ENCODE data around the gene RNPS1. TPM values are rescaled to one million over a fixed set of nuclear protein-coding genes. Genes with fewer than 3 reads are reported as not detected.

Gene RNPS1
- total RNA-seq, 3 donors from 2014 or later, result 412 to 481 (median 413) TPM

DNA sequence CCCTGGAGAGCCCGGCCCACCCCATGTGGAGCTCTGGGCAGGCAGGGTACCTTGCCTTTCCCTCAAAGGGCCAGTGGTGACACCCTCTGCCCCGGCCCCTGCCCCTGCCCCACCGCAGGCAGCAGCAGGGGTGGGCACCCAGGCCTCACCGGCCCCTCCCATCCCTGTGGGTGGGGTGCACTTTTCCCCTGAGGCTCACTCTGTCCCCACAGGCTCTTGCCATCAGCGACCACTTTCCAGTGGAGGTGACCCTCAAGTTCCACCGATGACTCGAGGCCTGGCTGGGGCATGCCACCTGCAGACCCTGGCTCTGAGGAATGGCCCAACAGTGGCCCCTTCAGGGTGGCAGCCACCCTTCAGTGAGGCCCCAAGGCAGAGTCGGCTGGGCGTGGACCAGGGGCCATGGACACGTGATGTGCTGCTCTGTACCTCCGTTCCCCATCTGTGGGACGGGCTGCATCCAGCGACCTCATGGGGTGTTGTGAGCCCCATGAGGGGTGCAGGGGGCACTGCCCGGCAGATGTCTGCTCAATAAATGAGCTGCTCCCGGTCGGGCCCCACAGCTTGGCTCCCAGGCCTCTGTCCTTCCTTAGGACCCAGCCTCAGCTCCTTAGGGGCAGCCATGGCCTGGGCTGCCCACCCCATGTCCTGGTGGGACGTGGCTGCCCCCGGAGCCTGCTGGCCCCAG is 29.6 kb downstream of the RNPS1 start:
- no peaks in the 10 kb centered on the region for H3K27me3 Mint-ChIP-seq (ENCODE audit: low read depth)

GRCh38 chr16:2237493-2238149 is 30.3 kb downstream of the RNPS1 start:
- DNase-seq (no peak), ATAC-seq (no peak)
- H3K36me3 Mint-ChIP-seq (ENCODE audit: insufficient read depth), result peaks cover 13% of the 10 kb centered on the region
- H3K4me3 Mint-ChIP-seq, result no peak overlapping the region
- H3K9me3 Mint-ChIP-seq, result no peaks in the 10 kb centered on the region
- H3K4me1 Mint-ChIP-seq (ENCODE audit: low read depth), result no peaks in the 10 kb centered on the region
- H3K27me3 Mint-ChIP-seq (ENCODE audit: low read depth), result no peaks in the 10 kb centered on the region

More for the DNA sequence above, 29.6 kb downstream of the RNPS1 start:
- ATAC-seq (no peak), DNase-seq (no peak)
- H3K4me1 Mint-ChIP-seq (ENCODE audit: low read depth), result no peaks in the 10 kb centered on the region
- H3K4me3 Mint-ChIP-seq, result no peak overlapping the region
- no peaks in the 10 kb centered on the region for H3K9me3 Mint-ChIP-seq
- peaks cover 13% of the 10 kb centered on the region for H3K36me3 Mint-ChIP-seq (ENCODE audit: insufficient read depth)

- Mint-ChIP-seq H3K27me3 (ENCODE audit: low read depth) (no peaks in the 10 kb centered on the region), H3K4me1 (ENCODE audit: low read depth) (no peaks in the 10 kb centered on the region), H3K9me3 (no peaks in the 10 kb centered on the region), H3K36me3 (ENCODE audit: insufficient read depth) (peaks cover 11% of the 10 kb centered on the region), H3K4me3 (no peak overlapping the region)
- DNase-seq (no peak), ATAC-seq (no peak)
Measured at GRCh38 chr16:2237102-2237482, 30.8 kb downstream of the RNPS1 start.

DNA sequence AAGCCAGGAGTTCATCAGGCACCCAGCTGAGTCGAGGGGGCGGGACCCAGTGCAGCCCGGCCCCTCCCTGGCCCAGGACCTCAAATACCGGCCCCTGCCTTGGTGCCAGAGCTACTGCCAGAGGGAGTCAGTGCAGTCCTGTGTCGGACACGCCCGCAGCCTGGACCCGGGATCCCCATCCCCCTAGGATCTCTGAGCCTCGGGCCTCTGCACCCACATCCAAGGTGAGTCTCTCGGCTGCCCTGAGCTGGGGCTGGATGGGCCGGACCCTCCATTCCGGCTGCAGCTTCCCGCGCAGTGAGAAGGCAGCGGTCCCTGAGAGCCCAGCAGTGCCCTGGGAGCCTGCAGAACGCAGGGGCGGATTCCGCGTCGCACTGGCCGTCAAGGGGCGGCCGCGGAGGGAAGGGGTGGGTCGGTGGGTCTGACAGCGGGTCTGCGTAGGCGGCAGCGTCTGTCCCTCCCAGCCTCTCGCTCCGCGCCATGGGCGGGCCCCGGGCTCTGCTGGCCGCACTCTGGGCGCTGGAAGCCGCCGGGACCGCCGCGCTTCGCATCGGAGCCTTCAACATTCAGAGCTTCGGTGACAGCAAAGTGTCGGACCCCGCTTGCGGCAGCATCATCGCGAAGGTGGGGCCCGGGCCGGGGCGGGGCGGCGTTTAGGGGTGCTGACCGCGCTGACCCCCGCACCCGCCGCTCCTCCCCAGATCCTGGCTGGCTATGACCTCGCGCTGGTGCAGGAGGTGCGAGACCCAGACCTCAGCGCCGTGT is 31.4 kb downstream of the RNPS1 start, which contains the start of gene DNASE1L2:
TSS of gene DNASE1L2 (plus strand) at position 108 of the 765 bp plus-strand sequence. CDS start at position 481, 373 bp downstream.
- no peak within 1 kb of the TSS for H3K4me3 Mint-ChIP-seq
- H3K36me3 Mint-ChIP-seq (ENCODE audit: insufficient read depth), result peaks cover 14% of the 10 kb centered on the region
- no peaks in the 10 kb centered on the region for H3K4me1 Mint-ChIP-seq (ENCODE audit: low read depth)
- no peaks in the 10 kb centered on the region for H3K27me3 Mint-ChIP-seq (ENCODE audit: low read depth)
- peak in 1 of 2 donors; percentile 23 for ATAC-seq
- no peaks in the 10 kb centered on the region for H3K9me3 Mint-ChIP-seq
- no peak for DNase-seq

DNA sequence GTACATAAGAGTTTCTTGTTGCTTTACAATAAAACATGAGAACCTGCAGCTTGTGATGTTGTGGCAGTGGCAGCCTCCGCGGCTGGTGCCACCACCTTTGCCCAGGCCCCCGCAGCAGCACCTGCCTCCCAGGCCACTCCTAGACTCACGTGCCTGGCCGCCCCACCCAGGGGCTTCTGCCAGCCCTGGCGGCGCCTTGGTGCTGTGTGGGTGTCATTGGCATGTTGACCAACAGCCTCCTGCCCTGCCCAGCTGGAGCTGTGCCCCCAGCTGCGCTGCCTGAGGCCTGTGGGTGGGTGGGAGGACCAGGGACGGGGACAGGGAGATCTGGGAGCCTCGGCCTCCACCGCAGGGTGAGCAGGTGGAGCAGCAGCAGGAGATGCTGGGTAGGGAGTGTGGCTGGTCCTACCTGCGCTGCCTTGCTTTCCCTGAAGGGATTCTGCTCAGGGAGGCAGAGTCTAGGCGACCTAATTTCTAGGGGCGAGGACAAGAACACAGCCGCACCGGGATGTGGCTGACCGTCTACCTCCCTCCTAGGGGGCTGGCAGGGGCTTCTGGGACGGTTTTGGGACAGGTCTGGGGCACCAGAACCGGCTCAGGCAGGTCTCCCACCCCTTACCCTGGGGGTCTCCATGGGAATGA is 32.1 kb downstream of the RNPS1 start:
- ATAC-seq (peak; percentile 8 to 13), DNase-seq (no peak)
- H3K27me3 Mint-ChIP-seq (ENCODE audit: low read depth), result no peaks in the 10 kb centered on the region
- H3K4me1 Mint-ChIP-seq (ENCODE audit: low read depth), result no peaks in the 10 kb centered on the region
- peaks cover 14% of the 10 kb centered on the region for H3K36me3 Mint-ChIP-seq (ENCODE audit: insufficient read depth)
- no peaks in the 10 kb centered on the region for H3K9me3 Mint-ChIP-seq
- no peak overlapping the region for H3K4me3 Mint-ChIP-seq

GRCh38 chr16:2235234-2235651 is 32.7 kb downstream of the RNPS1 start:
- H3K4me3 Mint-ChIP-seq, result no peak overlapping the region
- H3K4me1 Mint-ChIP-seq (ENCODE audit: low read depth), result no peaks in the 10 kb centered on the region
- no peaks in the 10 kb centered on the region for H3K9me3 Mint-ChIP-seq
- H3K36me3 Mint-ChIP-seq (ENCODE audit: insufficient read depth), result peaks cover 14% of the 10 kb centered on the region
- H3K27me3 Mint-ChIP-seq (ENCODE audit: low read depth), result no peaks in the 10 kb centered on the region
- DNase-seq (no peak), ATAC-seq (no peak)

GRCh38 chr16:2234813-2235170 is 33.1 kb downstream of the RNPS1 start:
- Mint-ChIP-seq H3K4me1 (ENCODE audit: low read depth) (no peaks in the 10 kb centered on the region), H3K36me3 (ENCODE audit: insufficient read depth) (peaks cover 19% of the 10 kb centered on the region), H3K9me3 (no peaks in the 10 kb centered on the region), H3K27me3 (ENCODE audit: low read depth) (no peaks in the 10 kb centered on the region), H3K4me3 (no peak overlapping the region)
- DNase-seq (no peak), ATAC-seq (no peak)

GRCh38 chr16:2233872-2234812 is 33.8 kb downstream of the RNPS1 start:
- Mint-ChIP-seq H3K4me1 (ENCODE audit: low read depth) (no peaks in the 10 kb centered on the region), H3K4me3 (no peak overlapping the region), H3K36me3 (ENCODE audit: insufficient read depth) (peaks cover 23% of the 10 kb centered on the region), H3K27me3 (ENCODE audit: low read depth) (no peaks in the 10 kb centered on the region), H3K9me3 (no peaks in the 10 kb centered on the region)
- DNase-seq (no peak), ATAC-seq (no peak)

DNA sequence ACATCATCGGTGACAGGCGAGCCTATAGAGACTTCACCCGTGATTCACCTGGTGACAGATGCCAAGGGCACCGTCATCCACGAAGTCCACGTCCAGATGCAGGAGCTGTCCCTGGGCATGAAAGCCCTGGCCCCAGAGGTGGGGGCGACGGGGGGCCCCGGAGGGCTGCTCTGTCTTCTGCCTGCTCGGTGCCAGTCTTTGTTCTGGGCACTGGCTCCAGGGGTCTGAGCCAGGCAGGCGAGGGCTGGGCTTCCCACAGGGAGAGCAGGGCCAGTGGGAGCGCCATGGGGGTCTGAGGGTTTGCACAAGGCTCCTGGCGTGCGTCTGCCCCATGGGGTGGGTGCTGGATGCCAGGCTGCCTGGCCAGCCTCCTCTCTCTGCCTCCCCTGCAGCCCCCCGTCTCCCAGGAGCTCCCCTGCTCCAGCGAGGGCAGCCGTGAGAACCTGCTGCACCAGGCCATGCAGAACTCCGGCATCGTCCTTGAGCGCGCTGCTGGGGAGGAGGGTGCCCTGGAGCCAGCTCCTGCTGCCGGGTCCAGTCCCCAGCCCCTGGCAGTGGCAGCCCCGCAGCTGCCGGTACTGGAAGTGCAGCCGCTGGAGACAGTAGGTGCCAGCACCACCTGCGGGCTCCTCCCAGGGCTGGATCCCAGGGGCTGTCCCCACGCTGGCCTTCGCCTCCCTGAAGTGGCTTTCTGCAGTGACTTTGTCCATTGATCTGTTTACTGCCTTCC is 34.7 kb downstream of the RNPS1 start:
- ATAC-seq, result no peak
- no peaks in the 10 kb centered on the region for H3K9me3 Mint-ChIP-seq

DNA sequence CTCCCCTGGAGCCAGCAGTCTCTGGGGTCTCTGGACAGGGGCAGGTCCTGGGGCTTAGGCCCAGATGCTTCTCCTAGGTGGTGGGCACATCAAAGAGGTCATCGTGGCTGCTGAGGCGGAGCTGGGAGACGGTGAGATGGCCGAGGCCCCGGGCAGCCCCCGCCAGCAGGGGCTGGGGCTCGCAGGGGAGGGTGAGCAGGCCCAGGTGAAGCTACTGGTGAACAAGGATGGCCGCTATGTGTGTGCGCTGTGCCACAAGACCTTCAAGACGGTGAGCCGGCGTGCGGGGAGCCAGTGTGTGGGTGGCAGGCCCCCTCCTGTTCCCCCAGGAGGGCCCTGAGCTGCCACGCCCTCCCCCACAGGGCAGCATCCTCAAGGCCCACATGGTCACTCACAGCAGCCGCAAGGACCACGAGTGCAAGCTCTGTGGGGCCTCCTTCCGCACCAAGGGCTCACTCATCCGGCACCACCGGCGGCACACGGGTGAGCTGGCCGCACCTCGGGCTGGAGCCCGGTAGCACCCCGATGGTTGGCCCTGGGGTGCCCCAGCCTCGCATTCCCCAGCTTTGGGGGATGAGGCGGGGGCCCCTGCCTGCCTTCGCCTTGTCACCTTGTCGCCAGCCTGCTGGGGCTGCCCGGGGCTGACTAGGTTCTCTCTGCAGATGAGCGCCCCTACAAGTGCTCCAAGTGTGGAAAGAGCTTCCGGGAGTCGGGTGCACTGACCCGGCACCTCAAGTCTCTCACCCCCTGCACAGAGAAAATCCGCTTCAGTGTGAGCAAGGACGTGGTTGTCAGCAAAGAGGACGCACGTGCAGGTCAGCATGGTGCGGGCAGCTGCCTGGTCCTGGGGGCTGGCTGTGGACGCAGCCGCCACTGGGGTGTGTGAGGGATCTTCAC is 35.6 kb downstream of the RNPS1 start:
- no peak for ATAC-seq
- H3K4me3 Mint-ChIP-seq, result no peak overlapping the region

More for the DNA sequence above, 34.7 kb downstream of the RNPS1 start:
- no peak overlapping the region for H3K4me3 Mint-ChIP-seq
- peaks cover 23% of the 10 kb centered on the region for H3K36me3 Mint-ChIP-seq (ENCODE audit: insufficient read depth)
- H3K27me3 Mint-ChIP-seq (ENCODE audit: low read depth), result no peaks in the 10 kb centered on the region
- DNase-seq, result no peak
- no peaks in the 10 kb centered on the region for H3K4me1 Mint-ChIP-seq (ENCODE audit: low read depth)

GRCh38 chr16:2231016-2231931 is 36.7 kb downstream of the RNPS1 start:
- Mint-ChIP-seq H3K4me1 (ENCODE audit: low read depth) (peaks cover 2% of the 10 kb centered on the region), H3K4me3 (no peak overlapping the region), H3K27me3 (ENCODE audit: low read depth) (no peaks in the 10 kb centered on the region), H3K9me3 (no peaks in the 10 kb centered on the region), H3K36me3 (ENCODE audit: insufficient read depth) (peaks cover 27% of the 10 kb centered on the region)
- DNase-seq (no peak), ATAC-seq (no peak)

More for the DNA sequence above, 35.6 kb downstream of the RNPS1 start:
- no peaks in the 10 kb centered on the region for H3K9me3 Mint-ChIP-seq
- peaks cover 25% of the 10 kb centered on the region for H3K36me3 Mint-ChIP-seq (ENCODE audit: insufficient read depth)
- H3K4me1 Mint-ChIP-seq (ENCODE audit: low read depth), result no peaks in the 10 kb centered on the region
- no peaks in the 10 kb centered on the region for H3K27me3 Mint-ChIP-seq (ENCODE audit: low read depth)
- no peak for DNase-seq
